IPS-15b (cell line): Measurements from ENCODE around the gene KLF16.

Experiments
- H3K27me3 ChIP-seq: one replicate; pipeline ENCODE4 v1.6.1; 2013; ENCODE audit warnings: low read length; ENCODE audit not compliant: control insufficient read depth, insufficient read depth
- H3K36me3 ChIP-seq: one replicate; pipeline ENCODE4 v1.6.1; 2013; ENCODE audit warnings: low read length; ENCODE audit not compliant: control insufficient read depth, insufficient read depth
- H3K4me1 ChIP-seq: one replicate; pipeline ENCODE4 v1.6.1; 2013; ENCODE audit warnings: mild to moderate bottlenecking, low read length; ENCODE audit not compliant: control insufficient read depth, insufficient read depth
- H3K4me3 ChIP-seq: one replicate; pipeline ENCODE4 v1.5.1; 2013; ENCODE audit warnings: low read depth, low read length
- H3K9ac ChIP-seq: one replicate; pipeline ENCODE4 v1.6.1; 2013; ENCODE audit warnings: low read depth, mild to moderate bottlenecking, low read length
- H3K9me3 ChIP-seq: one replicate; pipeline ENCODE4 v1.6.1; 2013; ENCODE audit warnings: mild to moderate bottlenecking, low read length; ENCODE audit not compliant: control insufficient read depth, insufficient read depth

The KLF16 gene

DNA sequence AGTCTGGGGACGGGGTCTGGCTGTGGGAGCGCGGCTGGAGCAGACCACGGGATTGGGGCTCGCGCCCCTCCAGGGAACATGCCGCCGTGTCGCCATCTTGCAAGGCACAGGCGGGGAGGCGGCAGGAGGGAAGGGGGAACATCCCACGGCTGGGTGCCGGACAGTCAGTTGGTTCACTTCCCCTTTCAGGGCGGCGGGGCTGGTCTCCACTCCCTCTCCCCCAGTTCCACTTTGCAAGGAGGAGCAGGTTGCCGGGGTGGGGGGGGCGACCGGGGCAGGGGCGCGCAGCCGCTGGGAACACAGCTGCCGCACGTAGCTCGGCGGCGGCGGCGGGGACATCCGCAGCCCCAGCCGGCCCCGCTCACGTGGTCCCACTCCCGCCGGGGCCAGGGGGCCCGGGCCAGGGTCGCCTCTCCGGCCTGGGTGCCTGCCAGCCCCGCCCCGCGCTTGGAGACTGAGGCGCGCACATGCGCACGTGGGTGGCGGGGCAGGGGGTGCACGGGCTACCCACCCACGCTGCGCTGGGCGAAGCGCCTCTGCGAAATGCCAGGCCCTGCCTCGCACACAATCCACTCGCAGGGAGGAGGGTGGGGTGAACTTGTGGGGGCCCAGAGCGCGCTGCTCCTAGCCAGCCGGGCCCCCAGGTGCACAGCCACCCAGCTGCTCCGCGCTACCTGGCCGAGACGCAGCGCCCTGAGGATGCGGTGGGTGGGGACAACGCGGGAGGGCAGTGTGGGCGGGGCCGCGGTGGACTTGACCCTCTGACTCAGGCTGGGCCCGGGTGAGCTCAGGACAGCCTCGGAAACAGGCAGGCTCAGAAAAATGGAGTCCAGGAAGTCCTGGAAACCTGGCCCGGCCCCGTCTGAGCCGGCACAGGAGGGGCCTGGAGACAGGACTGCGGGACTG, 6.4 kb downstream of the KLF16 start:
- Histone ChIP-seq H3K36me3 (peaks cover 3% of the 10 kb centered on the region), H3K4me1 (peaks cover 10% of the 10 kb centered on the region), H3K4me3 (peak overlapping the region; percentile 61), H3K27me3 (peaks cover 11% of the 10 kb centered on the region), H3K9ac (peak overlapping the region; percentile 37), H3K9me3 (no peaks in the 10 kb centered on the region)

DNA sequence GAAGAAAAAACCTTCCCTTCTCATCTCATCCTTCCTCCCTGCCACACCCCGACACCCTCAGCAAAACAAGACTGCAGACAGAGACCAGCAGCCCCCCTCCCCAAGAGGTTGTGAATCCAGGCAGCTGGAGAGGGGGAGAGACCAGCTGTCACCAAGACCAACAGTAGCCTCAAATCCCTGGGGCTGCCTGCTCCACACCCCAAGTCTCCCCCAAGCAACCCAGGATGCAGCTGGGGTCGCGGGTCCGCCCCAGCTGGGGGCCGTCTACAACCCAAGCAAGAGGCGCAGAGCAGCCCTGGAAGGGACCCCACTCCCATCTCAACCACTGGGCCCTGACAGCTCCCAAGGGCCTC, 7.1 kb downstream of the KLF16 start:
- Histone ChIP-seq H3K27me3 (peaks cover 5% of the 10 kb centered on the region), H3K9me3 (no peaks in the 10 kb centered on the region), H3K4me1 (peaks cover 10% of the 10 kb centered on the region), H3K9ac (no peak overlapping the region), H3K36me3 (peaks cover 3% of the 10 kb centered on the region), H3K4me3 (peak overlapping the region; percentile 45)

DNA sequence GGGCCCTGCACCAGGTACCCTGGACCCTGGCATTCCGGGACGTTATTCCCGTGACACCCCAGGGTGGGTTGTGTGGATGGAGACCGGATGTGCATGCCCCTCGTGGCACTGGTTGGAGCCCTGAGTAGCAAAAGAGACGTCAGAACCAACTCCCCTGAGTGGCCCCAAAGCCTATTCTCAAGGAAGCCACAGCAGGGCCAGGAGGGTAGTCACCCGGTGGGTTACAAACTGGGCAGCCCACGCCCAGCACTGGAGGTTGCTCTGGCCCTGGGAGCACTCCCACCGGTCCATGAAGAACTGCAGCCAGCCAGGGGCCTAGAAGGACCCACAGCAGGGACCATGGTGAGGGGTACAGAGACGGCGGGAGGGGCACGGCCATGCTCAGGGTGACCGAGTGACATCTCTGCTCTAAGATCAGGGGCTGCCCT, 7.5 kb downstream of the KLF16 start:
- H3K4me1 ChIP-seq: peaks cover 7% of the 10 kb centered on the region
- H3K9ac ChIP-seq: no peak overlapping the region
- no peaks in the 10 kb centered on the region for H3K9me3 ChIP-seq
- H3K27me3 ChIP-seq: peaks cover under 1% of the 10 kb centered on the region
- H3K4me3 ChIP-seq: peak overlapping the region; percentile 45
- H3K36me3 ChIP-seq: peaks cover 3% of the 10 kb centered on the region

DNA sequence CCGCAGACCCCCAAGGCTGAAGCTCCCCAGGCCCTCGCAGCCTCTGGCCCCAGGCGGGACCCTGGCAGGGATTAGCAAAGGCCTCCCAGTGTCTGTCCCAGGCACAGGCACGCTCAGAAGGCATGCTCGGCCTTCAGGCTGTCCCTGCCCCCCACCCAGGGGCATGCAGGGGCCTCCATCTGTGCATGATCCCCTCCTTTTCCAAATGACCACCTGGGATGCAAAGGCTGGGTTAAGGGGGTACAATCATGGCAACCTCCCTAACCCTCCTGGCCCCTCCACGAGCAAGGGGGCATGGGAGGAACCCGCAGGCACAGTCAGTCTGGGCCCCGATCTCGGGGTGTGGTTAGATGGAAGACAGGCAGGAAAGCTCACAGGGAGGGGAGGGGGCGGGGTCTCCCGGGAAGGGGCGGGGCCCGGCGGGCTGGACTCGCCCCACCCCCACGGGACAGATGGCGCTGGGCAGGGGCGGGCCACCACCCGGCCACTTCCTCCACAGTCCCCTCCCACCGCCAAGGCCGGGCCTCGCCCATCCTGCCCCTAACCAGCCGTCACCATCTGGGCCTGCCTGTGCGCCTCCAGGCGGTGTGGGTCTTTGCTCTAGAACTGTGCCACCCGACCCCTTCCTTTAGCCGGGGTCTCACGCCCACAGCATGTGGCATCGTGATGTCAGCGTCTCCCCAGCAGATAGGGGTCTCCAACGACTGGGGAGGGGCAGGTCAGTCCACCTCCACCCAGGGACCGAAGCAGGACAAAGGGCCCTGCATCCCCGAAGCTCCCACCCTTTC, 8.1 kb downstream of the KLF16 start:
- Histone ChIP-seq H3K4me3 (peak overlapping the region; percentile 45), H3K36me3 (peaks cover 3% of the 10 kb centered on the region), H3K4me1 (peaks cover 7% of the 10 kb centered on the region), H3K9me3 (no peaks in the 10 kb centered on the region), H3K27me3 (no peaks in the 10 kb centered on the region), H3K9ac (no peak overlapping the region)

DNA sequence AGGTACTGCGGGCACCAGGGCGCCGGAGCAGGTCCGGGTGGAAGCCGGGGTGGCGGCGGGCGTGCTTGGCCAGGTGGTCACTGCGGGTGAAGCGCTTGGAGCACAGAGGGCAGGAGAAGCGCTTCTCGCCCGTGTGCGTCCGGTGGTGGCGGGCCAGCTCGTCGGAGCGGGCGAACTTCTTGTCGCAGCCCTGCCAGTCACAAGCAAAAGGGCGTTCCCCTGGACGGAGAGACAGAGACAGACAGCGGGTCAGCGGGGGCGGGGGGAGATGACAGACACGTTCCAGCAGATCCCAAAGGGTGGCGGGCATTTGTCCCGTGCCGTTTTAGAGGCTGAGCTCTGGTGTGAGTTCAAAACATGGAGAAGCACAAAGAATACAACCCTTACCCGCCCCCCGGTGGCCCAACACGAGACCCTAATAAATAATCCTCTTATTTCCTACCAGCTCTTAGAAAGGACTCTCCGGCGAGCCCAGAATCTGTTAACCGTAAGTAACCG, 8.8 kb downstream of the KLF16 start:
- peaks cover 3% of the 10 kb centered on the region for H3K36me3 ChIP-seq
- H3K9ac ChIP-seq: no peak overlapping the region
- peak overlapping the region; percentile 35 for H3K4me3 ChIP-seq
- H3K4me1 ChIP-seq: peaks cover 7% of the 10 kb centered on the region
- H3K27me3 ChIP-seq: no peaks in the 10 kb centered on the region
- no peaks in the 10 kb centered on the region for H3K9me3 ChIP-seq

DNA sequence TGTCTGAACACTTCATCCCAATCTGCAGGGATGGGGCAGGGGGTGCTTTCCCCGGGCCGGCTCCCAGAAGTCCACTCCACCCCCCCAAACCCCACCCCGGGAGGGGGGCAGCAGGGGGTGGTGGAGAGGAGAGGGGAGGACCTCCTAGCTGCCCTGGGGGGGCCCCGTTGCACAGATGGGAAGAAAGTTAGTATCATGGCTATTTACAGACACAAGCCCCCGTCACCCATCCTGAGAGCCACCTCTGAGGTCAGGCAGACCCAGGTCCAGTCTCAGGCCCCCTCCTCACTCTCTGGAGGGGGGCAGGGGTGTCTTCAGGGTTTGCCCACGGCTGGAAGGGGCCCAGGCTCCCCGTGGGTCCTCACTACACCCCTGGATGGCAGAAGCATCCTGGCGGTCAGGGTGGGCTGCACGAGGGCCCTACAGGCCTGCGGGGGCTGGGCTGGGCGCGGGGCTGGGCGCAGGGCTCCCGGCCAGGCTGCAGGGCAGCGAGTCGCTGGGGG, 9.3 kb downstream of the KLF16 start:
- Histone ChIP-seq H3K9ac (no peak overlapping the region), H3K36me3 (peaks cover 3% of the 10 kb centered on the region), H3K9me3 (no peaks in the 10 kb centered on the region), H3K27me3 (no peaks in the 10 kb centered on the region), H3K4me3 (no peak overlapping the region), H3K4me1 (peaks cover 6% of the 10 kb centered on the region)

DNA sequence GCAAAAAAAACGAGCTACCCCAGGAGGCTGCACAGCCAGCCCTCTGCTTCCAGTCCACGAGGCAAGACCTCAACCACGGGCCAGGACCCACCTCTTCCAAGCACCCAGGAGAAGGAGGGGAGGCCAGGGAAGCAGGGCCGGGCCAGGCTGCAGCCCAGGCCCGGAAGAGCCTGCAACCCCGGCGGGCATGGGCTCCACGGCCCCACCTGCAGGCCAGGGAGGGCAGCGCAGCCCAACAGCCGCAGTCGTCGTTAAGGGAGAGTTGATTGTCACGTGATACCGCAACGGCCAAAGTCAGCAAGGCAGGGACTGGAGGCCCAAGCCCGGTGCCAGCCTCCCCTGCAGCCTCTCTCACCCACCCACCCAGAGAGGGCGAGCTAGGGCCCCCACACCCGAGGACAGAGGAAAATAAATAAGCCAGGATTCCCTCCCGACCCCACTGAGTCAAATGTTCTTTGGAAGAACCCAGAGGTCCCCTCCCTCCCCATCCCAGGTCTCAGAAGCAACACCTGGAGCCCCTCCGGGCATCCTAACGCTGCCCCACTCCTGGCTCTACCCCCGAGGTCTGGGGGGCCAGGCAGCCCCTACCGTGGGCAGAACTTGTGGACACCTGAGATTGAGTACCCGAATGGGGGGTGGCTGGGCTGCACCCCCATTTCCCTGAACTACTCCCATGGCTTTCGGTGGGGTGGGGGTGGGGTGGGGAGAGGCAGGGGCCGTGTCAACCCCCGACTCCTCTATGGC, 9.9 kb downstream of the KLF16 start:
- no peaks in the 10 kb centered on the region for H3K27me3 ChIP-seq
- H3K9me3 ChIP-seq: no peaks in the 10 kb centered on the region
- peaks cover 5% of the 10 kb centered on the region for H3K4me1 ChIP-seq
- no peak overlapping the region for H3K9ac ChIP-seq
- no peak overlapping the region for H3K4me3 ChIP-seq
- H3K36me3 ChIP-seq: peaks cover 3% of the 10 kb centered on the region

DNA sequence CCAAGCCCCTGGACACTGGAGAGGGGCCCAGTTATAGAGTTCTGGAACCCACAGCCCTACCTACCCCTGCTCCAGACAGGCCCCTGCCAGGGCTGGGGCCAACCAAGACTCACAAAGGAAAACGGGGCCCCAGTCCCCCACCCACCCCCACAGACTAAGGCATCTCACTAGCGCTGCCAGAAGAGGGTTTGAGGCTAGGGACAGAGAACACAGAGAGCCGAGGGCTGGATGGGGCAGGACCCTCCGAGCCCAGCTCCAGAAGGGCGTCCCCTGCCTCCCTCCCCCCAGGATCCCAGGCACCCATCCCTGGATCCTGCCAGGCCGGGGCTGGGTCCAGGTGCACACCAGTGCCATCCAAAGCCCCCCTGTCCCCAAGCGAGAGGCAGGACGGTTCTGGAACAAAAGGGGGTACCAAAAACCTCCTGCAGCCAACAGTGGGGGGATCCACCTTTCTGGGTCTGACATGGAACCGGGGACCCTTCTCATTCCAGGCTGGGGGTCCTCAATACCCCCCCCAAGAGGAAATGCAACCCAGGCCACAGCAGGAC, 10.7 kb downstream of the KLF16 start:
- H3K27me3 ChIP-seq: no peaks in the 10 kb centered on the region
- no peak overlapping the region for H3K9ac ChIP-seq
- H3K36me3 ChIP-seq: peaks cover 3% of the 10 kb centered on the region
- no peaks in the 10 kb centered on the region for H3K9me3 ChIP-seq
- H3K4me3 ChIP-seq: no peak overlapping the region
- peaks cover 5% of the 10 kb centered on the region for H3K4me1 ChIP-seq

DNA sequence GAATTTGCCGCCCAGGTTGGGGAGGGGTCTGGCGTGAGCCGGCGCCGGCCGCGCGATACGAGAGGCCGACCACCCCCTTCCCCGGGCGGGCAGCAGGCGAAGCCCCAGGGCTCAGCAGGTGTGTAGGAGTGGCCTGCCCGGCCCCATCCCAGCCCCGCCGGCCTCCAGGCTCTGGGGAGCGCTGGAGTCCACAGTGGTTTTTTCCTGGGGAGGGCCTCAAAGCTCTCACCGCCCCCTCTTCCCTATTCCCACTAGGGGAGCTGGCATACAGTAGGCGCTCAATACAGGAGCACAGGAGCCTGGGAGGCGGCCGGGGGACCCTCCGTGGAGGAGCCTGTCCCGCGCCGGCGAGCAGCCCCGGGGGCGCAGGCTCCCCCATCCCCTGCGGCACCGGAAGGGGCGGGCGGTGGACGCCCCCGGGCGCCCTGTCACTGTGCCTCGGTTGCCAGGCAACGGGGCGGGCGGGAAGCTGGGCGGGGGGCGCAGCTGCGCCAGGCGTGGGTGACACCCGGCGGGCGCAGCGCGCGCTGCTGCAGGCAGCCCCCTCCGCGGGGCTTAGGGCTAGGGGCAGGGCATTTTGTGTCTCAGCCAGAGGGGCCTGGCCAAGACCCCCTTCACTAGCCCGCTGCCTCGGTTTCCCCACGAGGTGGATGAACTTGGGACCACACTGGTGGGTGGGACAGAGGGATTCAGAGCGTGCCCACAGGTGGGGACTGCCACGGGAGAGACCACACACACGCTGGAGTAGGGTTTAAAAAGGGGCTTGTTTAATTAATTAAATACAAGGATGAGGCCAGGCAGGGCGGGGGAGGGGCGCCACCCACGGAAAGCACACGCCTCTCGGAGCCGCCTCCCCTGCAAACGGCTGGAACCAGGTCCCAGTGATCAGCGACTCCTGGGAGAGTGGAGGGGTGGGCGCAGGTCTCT, 11.5 kb downstream of the KLF16 start:
- H3K27me3 ChIP-seq: no peaks in the 10 kb centered on the region
- H3K4me3 ChIP-seq: peak overlapping the region; percentile 48
- H3K4me1 ChIP-seq: peaks cover 5% of the 10 kb centered on the region
- H3K9ac ChIP-seq: peak overlapping the region; percentile 47
- no peaks in the 10 kb centered on the region for H3K9me3 ChIP-seq
- H3K36me3 ChIP-seq: peaks cover 3% of the 10 kb centered on the region

DNA sequence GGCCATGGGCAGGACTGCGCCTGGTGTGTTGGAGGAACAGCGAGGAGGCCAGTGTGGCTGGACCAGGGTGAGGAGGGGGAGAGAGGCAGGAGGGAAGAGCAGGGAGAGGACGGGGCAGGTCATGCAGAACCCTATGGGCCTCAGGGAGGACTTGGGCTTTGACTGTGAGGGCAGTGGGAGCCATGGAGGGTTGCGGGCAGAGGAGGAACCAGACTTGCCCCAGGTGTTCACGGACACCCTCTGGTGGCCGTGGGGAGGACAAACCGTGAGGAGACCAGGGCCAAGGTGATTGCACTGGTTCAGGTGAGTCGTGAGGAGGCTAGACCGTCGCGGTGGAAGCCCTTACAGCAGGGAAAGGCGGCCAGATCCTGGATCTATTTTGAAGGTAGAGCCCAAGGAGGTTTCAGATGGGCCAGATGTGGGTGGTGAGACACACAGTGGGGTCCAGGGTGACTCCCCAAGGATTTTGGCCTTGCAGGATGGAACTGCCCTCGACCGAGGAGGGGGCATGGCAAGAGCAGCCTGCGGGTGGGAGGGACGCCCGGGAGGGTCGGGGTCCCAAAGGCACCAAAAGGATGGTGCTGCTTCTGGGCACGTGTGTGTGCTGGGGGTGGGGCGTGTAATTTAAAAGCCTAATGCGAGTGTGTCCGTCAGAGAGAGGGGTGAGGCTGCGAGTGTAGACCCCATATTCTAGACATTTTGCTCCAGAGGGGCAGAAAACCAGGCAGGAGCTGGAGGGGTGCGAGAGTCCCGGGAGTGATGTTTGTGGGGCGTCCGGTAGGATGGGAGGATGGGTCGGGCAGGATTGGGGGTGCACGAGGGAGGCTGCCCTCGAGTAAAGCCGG, 12.3 kb downstream of the KLF16 start:
- Histone ChIP-seq H3K9me3 (no peaks in the 10 kb centered on the region), H3K9ac (peak overlapping the region; percentile 47), H3K4me3 (peak overlapping the region; percentile 48), H3K4me1 (peaks cover 3% of the 10 kb centered on the region), H3K36me3 (peaks cover 3% of the 10 kb centered on the region), H3K27me3 (no peaks in the 10 kb centered on the region)
